Measurements from ENCODE around the gene KRT34.

Gene KRT34

DNA sequence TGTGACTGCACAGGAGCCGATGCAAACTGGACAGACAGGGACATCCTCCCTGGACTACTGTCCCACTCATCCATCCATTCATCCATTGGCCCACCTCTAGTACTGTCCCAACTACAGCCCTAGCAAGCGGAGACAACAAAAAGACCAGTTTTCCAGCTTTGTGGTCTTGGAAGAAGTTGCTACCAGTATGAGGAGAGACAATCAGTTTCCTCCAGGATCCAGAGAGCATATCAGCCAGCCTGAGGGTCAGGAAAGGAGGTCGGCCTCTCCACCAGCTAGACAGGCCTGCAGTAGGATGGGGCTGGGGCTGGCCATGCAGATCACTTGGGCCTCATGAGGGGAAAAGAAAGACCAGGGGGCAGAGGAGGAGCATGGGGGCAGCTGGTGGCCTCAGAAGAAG, 48.3 kb downstream of the KRT34 start:
- DNase-seq (ENCODE audit: low read depth in 3 of 3, low spot score in 1 of 3), result no peak

DNA sequence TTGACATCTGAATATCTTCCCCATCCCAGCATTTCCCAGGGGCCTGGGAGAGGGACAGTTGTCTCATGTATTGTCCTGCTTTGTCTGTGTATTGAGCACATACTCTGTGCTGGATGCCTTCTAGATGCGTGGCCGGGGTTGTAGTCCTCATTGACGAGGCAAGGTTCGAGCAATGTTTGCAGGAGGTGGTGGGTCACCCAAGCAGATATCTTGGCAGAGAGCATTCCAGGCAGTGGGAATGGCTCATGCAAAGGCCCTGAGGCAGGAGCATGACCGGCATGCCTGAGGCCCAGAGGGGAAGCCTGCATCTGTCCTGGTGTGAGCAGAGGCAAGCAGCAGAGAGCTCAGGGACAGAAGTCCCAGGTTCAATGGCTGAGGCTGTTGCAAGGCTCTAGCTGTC, 49.0 kb downstream of the KRT34 start:
- DNase-seq (ENCODE audit: low read depth in 3 of 3, low spot score in 1 of 3), result no peak

DNA sequence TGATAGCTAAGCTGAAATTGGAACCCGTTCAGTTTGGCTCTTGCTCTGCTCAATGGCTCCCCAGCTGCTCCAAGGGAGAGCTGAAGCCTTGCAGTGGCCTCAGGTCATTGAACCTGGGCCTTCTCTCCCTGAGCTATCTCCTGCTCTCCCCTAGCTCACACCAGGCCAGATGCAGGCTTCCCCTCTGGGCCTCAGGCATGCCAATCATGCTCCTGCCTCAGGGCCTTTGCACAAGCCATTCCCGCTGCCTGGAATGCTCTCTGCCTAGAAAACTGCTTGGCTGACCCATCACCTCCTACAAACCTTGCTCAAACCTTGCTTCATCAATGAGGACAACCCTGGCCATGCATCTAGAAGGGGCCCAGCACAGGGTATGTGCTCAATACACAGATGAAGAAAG, 49.9 kb downstream of the KRT34 start:
- no peak for DNase-seq (ENCODE audit: low read depth in 3 of 3, low spot score in 1 of 3)

DNA sequence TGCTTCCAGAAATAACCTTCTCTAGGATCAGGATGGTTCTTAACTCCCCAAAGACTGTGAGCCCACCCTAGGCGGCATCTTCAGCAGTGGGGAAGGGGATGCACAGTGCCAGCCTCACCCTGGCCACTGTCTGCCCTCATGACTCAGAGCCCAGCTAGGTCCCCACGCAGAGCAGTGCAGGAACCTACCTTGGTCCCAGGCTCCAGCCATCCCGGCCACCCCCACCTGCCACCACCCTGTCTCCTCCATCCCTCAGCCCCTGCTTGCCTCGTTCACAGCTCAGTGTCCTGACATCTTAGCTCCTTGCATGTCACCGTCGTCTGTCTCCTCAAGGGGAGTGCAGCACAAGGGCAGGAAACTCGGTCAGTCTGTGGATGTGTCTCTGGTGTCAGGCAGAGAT, 50.5 kb downstream of the KRT34 start:
- DNase-seq (ENCODE audit: low read depth in 3 of 3, low spot score in 1 of 3), result no peak

DNA sequence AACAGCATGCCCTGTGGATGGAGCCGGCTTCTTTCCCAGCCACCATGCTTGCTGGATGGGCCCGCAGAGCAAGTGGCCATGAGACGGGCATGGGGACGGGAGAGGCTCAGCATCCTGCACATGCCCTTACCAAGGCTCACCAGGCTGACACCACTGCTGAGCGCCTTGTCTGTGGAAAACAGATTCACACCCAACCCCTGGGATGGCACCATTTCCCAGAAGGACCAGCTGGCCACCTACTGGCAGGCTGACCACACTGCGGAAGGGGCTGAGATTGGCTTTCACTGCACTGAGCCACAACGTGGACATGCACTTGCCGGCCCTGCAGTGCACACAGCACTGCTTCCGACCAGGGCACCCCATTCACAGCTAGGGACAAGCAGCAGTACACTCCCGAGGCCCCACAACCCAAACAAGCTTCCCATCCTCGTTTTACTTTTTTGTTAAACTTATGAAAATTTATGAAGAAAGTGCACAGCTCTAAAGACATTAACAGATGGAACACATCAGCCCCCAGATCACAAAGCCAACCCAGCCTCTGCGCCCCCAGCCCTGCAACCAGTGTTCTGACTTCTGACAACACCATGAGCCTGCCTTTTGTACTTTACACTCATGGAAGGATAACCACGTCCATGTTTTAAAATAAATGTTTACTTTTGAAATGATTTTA, 52.7 kb downstream of the KRT34 start:
- DNase-seq (ENCODE audit: low read depth in 3 of 3, low spot score in 1 of 3), result no peak

DNA sequence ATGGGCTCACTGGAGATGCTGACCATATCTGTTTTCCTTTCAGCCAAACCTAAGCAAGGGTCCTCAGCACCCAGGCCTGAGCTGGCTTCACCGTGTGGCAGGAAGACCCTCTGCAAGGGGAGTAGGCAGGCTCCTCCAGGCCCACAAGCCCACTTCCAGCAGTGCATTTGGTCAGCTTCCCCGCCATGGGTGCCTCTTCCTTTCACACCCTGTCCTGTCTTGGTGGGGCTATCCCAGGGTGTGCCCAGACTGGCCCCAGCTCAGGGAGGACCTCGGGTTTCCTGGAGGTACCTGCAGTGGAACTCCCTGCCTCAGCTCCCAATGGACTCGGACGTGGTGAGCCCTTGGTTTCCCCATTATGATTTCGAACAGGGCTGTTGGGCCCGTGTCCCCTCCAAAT, 53.9 kb downstream of the KRT34 start:
- DNase-seq (ENCODE audit: low read depth in 3 of 3, low spot score in 1 of 3), result no peak

All from stimulated activated CD4-positive, alpha-beta T cell treated with anti-CD3 and anti-CD28 coated beads, TNF-alpha, amount 100 ng/mL, for 1 hour (primary cell).